ES-I3 (cell line): Measurements from ENCODE around the gene DLG2.

ENCODE experiments used
- H3K36me3 ChIP-seq: 2 replicates; pipeline ENCODE4 v1.6.1; 2013; ENCODE audit warnings: mild to moderate bottlenecking, low read length, control low read depth, moderate library complexity; ENCODE audit not compliant: insufficient read depth
- H3K4me1 ChIP-seq: 2 replicates; pipeline ENCODE4 v1.6.1; 2013; ENCODE audit warnings: mild to moderate bottlenecking, control low read depth, low read length; ENCODE audit not compliant: insufficient read depth
- H3K9ac ChIP-seq: 2 replicates; pipeline ENCODE4 v1.6.1; 2013; ENCODE audit warnings: low read depth, mild to moderate bottlenecking, low read length, moderate library complexity
- H3K9me3 ChIP-seq: 2 replicates; pipeline ENCODE4 v1.6.1; 2013; ENCODE audit warnings: mild to moderate bottlenecking, low read length, moderate library complexity; ENCODE audit not compliant: control insufficient read depth, insufficient read depth

The DLG2 gene

DNA sequence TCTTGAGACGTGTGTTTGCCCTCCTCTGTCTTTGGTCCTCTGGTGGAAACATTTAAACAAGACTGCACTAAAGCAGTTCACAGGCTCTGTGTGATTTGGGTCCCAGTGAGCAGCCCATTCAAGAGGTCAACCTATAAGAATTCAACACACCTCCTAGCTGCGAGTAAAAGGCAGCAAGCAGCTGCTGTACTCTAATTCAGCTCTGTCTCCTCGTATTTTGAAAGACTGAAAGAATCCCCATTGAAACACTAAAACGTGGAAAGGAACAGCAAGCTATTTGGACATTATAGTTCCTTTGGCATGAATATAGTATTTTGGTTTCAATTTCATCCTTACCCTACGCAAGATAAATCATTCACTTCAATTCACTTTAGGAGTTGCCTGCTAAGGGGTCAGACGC, 1046.7 kb downstream of the DLG2 start:
- peaks cover 2% of the 10 kb centered on the region for H3K9me3 ChIP-seq
- H3K9ac ChIP-seq = no peak overlapping the region
- H3K36me3 ChIP-seq = no peaks in the 10 kb centered on the region
- no peaks in the 10 kb centered on the region for H3K4me1 ChIP-seq

DNA sequence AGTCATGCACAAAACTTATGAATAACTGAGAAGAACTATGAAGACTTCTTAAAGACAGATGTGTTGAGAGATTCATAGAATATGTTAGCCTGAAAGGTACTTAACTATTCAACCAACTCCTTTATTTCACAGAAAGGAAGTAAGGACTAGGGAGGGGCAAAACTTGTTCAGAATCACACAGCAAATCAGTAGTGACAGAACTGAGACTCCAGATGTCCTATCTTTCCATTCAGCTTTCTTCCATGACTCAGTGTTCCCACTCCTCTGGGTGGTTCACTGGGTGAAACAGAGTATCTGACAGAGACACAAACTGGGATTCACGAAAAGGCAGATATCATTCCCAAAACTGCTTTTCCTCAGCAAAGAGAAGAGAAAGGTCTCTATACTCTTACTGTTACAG, 1053.3 kb downstream of the DLG2 start:
- Histone ChIP-seq H3K9me3 (peaks cover 2% of the 10 kb centered on the region), H3K36me3 (no peaks in the 10 kb centered on the region), H3K4me1 (no peaks in the 10 kb centered on the region), H3K9ac (no peak overlapping the region)

DNA sequence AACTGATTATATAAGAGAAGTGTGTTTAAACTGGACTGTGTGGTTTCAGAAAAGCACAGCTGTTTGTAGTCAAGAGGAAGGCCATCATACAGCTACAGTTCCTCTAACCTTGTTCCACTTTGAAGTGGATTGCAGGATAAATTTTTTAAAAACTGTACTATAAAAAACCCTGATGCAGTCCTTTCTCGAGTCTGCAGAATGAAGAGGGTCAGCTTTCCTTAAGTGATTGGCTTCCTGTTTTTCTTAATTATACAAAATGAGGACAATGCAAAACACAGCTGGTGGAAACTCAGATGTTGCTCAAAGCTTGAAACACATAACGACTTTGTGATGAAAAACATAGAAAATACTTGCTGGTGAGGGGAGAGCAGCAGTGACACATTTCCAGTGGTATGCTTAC, 1060.5 kb downstream of the DLG2 start:
- H3K36me3 ChIP-seq = no peaks in the 10 kb centered on the region
- no peak overlapping the region for H3K9ac ChIP-seq
- H3K9me3 ChIP-seq = no peaks in the 10 kb centered on the region
- H3K4me1 ChIP-seq = peaks cover 2% of the 10 kb centered on the region; the same call in 1 of the 2 replicates

DNA sequence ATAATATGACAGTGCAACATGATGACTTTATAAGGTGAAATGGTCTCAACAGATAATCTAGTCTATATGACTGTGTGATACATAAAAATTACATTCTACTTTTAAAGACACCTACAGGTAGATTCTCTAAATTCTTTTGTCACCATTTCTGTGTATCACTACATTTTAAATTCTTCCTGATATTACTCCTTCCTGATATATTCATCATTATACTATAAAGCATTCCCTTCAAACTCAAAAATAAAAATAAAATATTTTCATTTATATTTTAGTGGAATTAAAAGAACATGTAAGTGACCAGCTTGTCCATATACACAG, 1062.3 kb downstream of the DLG2 start:
- Histone ChIP-seq H3K9me3 (no peaks in the 10 kb centered on the region), H3K9ac (no peak overlapping the region), H3K4me1 (peaks cover 2% of the 10 kb centered on the region; the same call in 1 of the 2 replicates), H3K36me3 (no peaks in the 10 kb centered on the region)

DNA sequence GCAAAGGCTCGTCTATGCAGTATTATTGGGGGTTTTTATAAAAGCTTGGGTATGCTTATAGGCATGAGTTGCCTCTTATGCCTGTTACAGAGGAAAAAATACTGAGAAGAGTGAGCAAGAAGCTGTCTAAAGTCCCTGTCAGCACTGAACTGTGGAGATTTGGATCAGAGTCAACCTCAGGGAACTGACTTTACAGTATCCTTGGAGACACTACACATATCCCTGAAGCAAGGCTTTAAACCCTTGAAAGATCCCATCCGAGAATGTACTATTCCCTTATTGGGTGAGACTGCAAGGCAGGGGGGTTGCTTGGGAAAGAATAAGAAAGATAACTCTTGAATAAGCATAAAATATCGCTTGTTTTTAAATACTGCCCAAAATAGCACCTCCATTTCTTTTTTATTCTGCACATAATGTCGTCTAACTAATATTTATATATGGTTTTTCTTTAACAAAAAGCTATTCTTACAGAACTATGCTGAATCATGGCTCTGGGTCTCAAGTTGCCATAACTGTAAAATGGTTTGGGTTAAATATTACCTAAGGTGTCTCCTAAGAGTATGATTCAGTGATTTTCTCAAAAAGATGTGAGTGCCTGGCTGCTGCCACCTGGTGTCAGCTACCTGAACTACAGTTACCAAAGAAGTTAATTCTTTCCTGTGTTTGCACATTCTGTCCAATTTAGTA, 1062.8 kb downstream of the DLG2 start:
- no peaks in the 10 kb centered on the region for H3K36me3 ChIP-seq
- H3K4me1 ChIP-seq = peaks cover 2% of the 10 kb centered on the region; the same call in 1 of the 2 replicates
- H3K9ac ChIP-seq = no peak overlapping the region
- H3K9me3 ChIP-seq = no peaks in the 10 kb centered on the region

DNA sequence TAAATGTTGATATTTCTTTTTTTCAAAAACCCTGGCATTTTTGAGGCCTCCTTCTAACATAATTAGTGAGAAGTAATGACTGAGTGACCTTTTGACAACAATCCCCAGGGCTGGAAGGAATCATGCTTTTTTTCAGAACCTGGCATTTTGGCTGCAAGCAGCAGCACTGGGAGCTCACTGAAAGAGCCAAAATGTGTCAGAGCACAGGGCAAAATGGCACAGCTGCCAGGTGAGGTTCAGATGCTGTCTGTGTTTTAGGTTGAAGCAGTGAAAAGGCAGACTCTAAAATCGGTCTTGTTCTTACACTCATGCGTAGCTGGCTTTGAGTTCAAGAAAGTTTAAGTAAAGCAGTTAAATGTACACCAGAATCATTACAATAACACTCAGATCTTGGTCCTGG, 1063.8 kb downstream of the DLG2 start:
- no peaks in the 10 kb centered on the region for H3K9me3 ChIP-seq
- peaks cover 2% of the 10 kb centered on the region; the same call in 1 of the 2 replicates for H3K4me1 ChIP-seq
- H3K9ac ChIP-seq = no peak overlapping the region
- H3K36me3 ChIP-seq = no peaks in the 10 kb centered on the region

DNA sequence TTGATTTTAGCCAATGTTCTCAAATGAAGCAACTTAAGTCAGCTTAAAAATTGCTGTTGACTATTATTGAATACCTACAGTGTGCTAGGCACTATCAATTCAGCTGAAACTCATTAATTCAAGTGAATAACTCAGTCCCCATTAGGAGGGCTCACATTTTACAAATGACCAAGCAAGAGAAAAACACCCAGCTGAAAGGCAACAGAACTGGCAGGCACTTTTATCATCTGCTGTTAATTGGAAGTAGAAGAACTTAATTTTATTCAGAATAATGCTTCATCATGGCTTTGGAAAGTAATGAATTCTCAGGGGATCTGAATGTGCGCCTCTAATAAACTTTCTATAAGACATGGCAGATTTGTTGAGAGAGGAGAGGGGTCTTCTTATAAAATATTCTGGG, 1066.9 kb downstream of the DLG2 start:
- no peaks in the 10 kb centered on the region for H3K9me3 ChIP-seq
- no peaks in the 10 kb centered on the region for H3K36me3 ChIP-seq
- no peak overlapping the region for H3K9ac ChIP-seq
- no peaks in the 10 kb centered on the region for H3K4me1 ChIP-seq

DNA sequence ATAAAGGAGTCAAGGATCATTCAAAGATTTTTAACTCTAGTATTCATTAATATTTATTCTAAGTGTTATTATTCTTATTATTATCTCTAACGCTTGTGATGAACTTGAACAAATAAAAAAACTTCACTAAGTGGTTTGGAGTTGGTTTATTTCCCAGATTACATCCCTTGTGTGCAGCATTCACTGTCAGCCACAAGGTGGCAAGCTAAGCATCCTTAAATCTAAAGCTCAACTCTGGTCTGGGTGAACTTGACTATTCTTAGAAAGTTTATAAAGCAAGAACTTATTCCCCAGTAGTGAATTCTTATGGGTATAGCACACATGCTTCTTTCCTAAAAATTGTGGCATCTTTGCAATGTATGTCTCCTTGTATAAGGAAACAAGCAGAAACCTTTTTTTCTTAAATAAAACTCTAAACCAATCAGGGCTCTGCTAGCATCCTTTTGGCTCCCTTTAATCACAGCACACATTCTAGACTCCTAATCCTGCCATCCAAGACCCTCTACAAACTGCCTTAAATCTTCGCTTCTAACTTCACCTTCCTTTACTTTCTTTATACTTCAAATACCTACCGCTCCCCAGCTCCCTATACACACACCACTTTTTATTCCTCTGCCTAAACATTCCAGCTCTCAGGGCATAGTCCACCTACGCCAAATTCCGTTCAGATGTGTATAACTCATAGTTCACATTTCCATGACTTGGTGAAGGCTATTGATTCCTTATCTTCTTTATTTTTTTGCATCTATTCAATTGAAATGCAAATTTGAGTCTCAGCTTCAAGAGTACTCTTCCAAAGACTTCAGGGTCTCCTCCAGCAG, 1068.8 kb downstream of the DLG2 start:
- H3K4me1 ChIP-seq = no peaks in the 10 kb centered on the region
- H3K36me3 ChIP-seq = no peaks in the 10 kb centered on the region
- H3K9me3 ChIP-seq = no peaks in the 10 kb centered on the region
- no peak overlapping the region for H3K9ac ChIP-seq

DNA sequence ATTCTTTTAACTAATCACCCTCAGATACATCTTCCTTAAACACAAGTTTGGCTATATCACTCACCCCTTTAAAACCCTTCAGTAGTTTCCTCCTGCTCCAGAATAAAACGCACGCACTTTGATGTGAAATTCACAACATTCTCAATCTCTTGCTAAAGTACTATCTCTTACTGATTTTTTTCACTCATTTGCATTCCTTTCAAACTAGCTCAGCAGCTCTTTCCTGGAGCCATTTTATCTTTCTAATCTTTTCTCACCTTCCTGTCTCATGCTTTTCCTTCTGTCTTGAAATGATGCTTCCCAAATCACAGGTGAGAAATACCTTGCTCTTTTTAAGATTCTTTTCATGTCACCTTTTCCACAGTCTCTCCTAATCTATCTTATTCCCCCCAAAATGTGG, 1074.4 kb downstream of the DLG2 start:
- H3K4me1 ChIP-seq = no peaks in the 10 kb centered on the region
- no peaks in the 10 kb centered on the region for H3K9me3 ChIP-seq
- H3K9ac ChIP-seq = no peak overlapping the region
- no peaks in the 10 kb centered on the region for H3K36me3 ChIP-seq

DNA sequence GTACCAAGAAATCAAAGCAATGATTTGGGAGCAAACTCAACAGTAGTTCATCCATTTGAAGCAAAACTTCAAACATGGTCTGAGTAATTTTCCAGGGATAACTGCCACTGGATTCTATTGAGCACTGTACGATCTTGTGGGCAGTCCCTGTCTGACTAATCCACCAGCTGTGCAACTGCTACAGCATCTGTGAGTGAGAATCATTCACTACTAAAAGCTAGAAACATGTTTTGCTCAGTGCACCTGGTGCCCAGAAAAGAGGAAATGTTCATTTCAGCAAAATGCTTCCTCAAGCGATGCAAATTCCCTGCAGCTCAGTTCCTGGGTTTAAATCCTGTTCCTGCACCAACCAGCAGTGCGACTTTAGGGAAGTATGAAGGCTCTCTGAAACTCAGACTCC, 1077.9 kb downstream of the DLG2 start:
- Histone ChIP-seq H3K36me3 (no peaks in the 10 kb centered on the region), H3K9ac (no peak overlapping the region), H3K9me3 (no peaks in the 10 kb centered on the region), H3K4me1 (peaks cover 7% of the 10 kb centered on the region; the same call in 1 of the 2 replicates)

DNA sequence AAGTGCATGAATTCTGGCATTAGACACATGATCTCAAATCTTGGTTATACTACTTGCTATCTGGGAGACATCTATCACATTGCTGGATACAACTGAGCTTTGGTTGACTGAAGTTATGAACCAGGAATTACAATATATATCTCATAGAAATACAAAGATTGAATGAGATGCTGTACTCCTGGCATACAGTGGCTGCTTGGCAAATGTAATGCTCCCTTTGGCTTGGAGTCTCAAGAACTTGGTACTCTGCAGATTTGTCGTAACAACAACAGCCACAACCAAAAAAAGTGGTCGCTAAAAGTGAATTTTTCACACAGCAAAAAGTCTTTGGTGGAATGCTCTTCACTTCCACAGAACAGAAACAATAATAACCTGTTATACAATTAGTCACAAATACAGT, 1082.6 kb downstream of the DLG2 start:
- no peaks in the 10 kb centered on the region for H3K9me3 ChIP-seq
- H3K36me3 ChIP-seq = no peaks in the 10 kb centered on the region
- peaks cover 11% of the 10 kb centered on the region; the same call in 1 of the 2 replicates for H3K4me1 ChIP-seq
- H3K9ac ChIP-seq = no peak overlapping the region

DNA sequence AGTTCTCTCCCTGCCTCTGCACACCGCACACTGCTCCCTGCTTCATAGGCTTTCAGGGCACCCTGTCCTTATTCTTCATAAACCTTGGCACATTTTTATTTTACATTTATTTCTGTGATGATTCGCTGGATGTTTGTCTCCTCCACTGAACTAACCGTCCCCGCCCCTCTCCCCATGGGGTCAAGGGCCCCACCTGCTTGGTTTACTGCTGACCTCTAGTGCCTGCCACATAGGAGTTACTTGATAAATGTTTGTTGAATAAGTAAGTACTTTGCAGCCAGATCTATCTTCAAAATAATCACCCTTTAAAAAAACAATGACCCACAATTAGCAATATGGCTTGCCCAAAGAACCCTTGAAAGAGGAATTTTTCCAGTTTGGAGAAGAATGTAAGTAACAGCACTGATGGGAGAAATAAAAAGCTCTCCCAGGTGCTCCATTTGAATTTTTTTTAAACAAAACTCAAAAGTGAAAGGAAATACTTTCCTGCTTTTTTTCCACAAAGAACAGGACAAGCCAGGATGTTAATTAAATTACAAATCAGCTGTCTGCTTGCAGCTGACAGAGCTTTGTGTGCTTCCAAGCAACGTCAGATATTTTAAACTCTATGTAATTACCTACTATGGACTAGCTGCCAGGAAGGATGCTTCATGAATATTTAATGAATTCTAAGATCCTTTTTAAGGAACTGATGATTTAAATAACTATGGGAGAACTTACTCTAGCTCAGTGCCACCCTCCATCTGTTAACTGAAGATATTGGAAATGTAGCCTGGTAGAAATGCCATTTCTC, 1083.6 kb downstream of the DLG2 start:
- no peaks in the 10 kb centered on the region for H3K36me3 ChIP-seq
- 0 out of 2 replicates have a peak, but pooled peaks cover 3% of the 10 kb centered on the region for H3K9me3 ChIP-seq
- H3K4me1 ChIP-seq = peaks cover 11% of the 10 kb centered on the region; the same call in 1 of the 2 replicates
- no peak overlapping the region for H3K9ac ChIP-seq

DNA sequence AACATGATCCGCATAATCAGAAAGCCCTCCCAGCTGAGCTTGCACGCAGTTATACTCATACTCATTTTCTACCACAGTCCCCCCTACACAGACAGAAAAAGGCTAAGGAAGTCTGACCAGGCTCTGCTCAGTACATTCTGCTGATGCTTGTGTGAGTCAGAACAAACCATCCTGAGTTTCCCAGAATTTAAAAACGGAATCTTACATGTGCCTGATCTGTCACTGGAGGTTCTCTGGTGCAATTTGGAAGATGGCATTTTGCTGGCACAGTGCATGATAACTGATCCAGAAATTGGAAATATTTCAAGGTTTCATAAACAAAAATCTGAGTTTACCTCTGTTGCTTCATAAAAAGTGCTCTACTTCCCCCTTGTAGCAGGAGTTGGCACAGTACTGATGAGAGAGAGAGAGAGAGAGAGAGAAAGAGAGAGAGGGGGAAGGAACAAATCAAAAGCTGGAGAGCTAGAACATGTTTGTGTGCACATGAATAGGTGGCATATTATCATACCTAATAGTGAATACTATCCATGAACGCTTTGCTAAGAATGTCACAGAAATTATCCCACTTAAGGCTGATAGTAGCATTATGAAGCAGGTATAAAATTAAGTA, 1085.3 kb downstream of the DLG2 start:
- H3K9ac ChIP-seq = no peak overlapping the region

DNA sequence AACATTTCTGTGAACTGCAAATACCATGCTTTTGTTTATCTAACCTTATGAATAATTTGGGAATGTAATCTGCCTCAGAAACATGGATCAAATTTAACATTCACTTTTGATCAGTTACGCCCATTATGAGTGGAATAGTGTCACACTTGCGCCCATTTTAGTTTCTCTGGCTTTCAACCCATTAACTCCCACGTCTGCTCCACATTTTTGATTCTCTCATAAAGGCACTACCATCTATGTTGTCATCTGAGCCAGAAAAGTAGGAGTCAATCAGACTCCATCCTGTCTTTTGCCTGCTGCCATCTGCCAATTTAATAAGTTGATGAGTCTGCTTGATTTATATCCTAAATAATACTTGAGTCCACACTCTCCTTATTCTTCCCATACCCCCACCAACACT, 1090.7 kb downstream of the DLG2 start:
- Histone ChIP-seq H3K4me1 (no peaks in the 10 kb centered on the region; the same call in 1 of the 2 replicates), H3K9ac (no peak overlapping the region), H3K9me3 (0 out of 2 replicates have a peak, but pooled peaks cover 3% of the 10 kb centered on the region), H3K36me3 (no peaks in the 10 kb centered on the region)

More for the DNA sequence above, 1085.3 kb downstream of the DLG2 start:
- no peaks in the 10 kb centered on the region for H3K36me3 ChIP-seq
- H3K4me1 ChIP-seq = peaks cover 11% of the 10 kb centered on the region; the same call in 1 of the 2 replicates
- 0 out of 2 replicates have a peak, but pooled peaks cover 3% of the 10 kb centered on the region for H3K9me3 ChIP-seq
